HepG2 (cell line): ENCODE results near the gene MEMO1. TPM values are rescaled to one million over a fixed set of nuclear protein-coding genes. Genes with fewer than 3 reads are reported as not detected.

Experiments
- CREB1 ChIP-seq, 2 experiments: fragments of 450-650 bp in 1 of 2; IDR thresholded peaks; 2 replicates each; pipeline ENCODE4 v1.6.1; 2016 to 2017; ENCODE audit warnings: control low read depth in 1 of 2, mild to moderate bottlenecking in 1 of 2, missing compliant biosample characterization in 1 of 2, missing genetic modification characterization in 1 of 2
- HDAC1 ChIP-seq: sonication (generic); formaldehyde crosslinking; IDR thresholded peaks from 2 replicates; pipeline ENCODE4 v1.5.1; 2020; ENCODE audit warnings: mild to moderate bottlenecking, missing genetic modification reagents
- KLF9 ChIP-seq: IDR thresholded peaks from 2 replicates; pipeline ENCODE4 v1.6.1; 2016; ENCODE audit warnings: low read depth
- REXO4 ChIP-seq: sonication (generic); formaldehyde crosslinking; IDR thresholded peaks from 2 replicates; pipeline ENCODE4 v1.8.0; 2022; ENCODE audit warnings: missing genetic modification reagents, mild to moderate bottlenecking, borderline replicate concordance
- TRIM24 ChIP-seq: sonication (generic); formaldehyde crosslinking; IDR thresholded peaks from 2 replicates; pipeline ENCODE4 v1.8.0; 2022; ENCODE audit warnings: mild to moderate bottlenecking, missing genetic modification reagents
- ZKSCAN1 ChIP-seq: fragments of 150-350 bp; IDR thresholded peaks from 2 replicates; pipeline ENCODE4 v1.6.1; 2014; ENCODE audit warnings: low read length
- ZNF180 ChIP-seq: sonication (generic); formaldehyde crosslinking; IDR thresholded peaks from 2 replicates; pipeline ENCODE4 v1.4.0; 2020; ENCODE audit warnings: low read depth, missing genetic modification reagents, borderline replicate concordance
- ZNF543 ChIP-seq: sonication (generic); formaldehyde crosslinking; IDR thresholded peaks from 2 replicates; pipeline ENCODE4 v1.4.0; 2020; ENCODE audit warnings: mild to moderate bottlenecking, missing genetic modification reagents
- ZNF552 ChIP-seq: sonication (generic); formaldehyde crosslinking; IDR thresholded peaks from 2 replicates; pipeline ENCODE4 v1.9.0; 2022; ENCODE audit warnings: missing genetic modification reagents, mild to moderate bottlenecking, borderline replicate concordance
- ZNF558 ChIP-seq: sonication (generic); formaldehyde crosslinking; IDR thresholded peaks from 2 replicates; pipeline ENCODE4 v1.9.0; 2022; ENCODE audit warnings: mild to moderate bottlenecking, missing genetic modification reagents, borderline replicate concordance
- ZNF792 ChIP-seq: IDR thresholded peaks from 2 replicates; pipeline ENCODE4 v1.6.1; 2016
- ZNF883 ChIP-seq: sonication (generic); formaldehyde crosslinking; IDR thresholded peaks from 2 replicates; pipeline ENCODE4 v1.5.1; 2020; ENCODE audit warnings: mild to moderate bottlenecking, missing genetic modification reagents; ENCODE audit errors: not compliant biosample characterization
- polyA plus RNA-seq, 8 experiments: library from polyadenylated mRNA; depleted of rRNA in 3 of 8; stranded (reverse) in 7 of 8; unstranded in 1 of 8; fragments of >200 nt; fragmentation: Illumina TruSeq in 4 of 8; extraction: Trizol in 4 of 8; gene quantifications; 2 replicates each; pipeline versions ENCODE4 v1.2.1 to v1.2.3, GENCODE V29; 2011 to 2016; ENCODE audit warnings: low read depth in 4 of 8, missing spikeins in 1 of 8, mixed read lengths in 1 of 8; ENCODE audit not compliant: insufficient read depth in 1 of 8
- total RNA-seq, 5 experiments: library from RNA; depleted of rRNA; stranded (reverse); fragments of >200 nt; fragmentation: Illumina TruSeq; extraction: Trizol; gene quantifications; 2 replicates each; pipeline ENCODE4 v1.2.3, GENCODE V29; 2016; ENCODE audit warnings: low read depth in 1 of 5
- TF ChIP-seq, protein P1 (sequence below): IDR thresholded peaks from 2 replicates; pipeline ENCODE4 v1.6.1; 2016; ENCODE audit warnings: low read depth, missing genetic modification reagents, missing compliant biosample characterization
- TF ChIP-seq, protein P2 (sequence below): IDR thresholded peaks from 2 replicates; pipeline ENCODE4 v1.4.0; 2020; ENCODE audit warnings: mild to moderate bottlenecking, missing genetic modification reagents
- TF ChIP-seq, protein P3 (sequence below): IDR thresholded peaks from 2 replicates; pipeline ENCODE4 v1.6.1; 2016; ENCODE audit warnings: mild to moderate bottlenecking
- TF ChIP-seq, protein P4 (sequence below): sonication (generic); formaldehyde crosslinking; IDR thresholded peaks from 2 replicates; pipeline ENCODE4 v1.8.0; 2022; ENCODE audit warnings: missing genetic modification reagents, mild to moderate bottlenecking, borderline replicate concordance

The MEMO1 gene
- total and polyA plus RNA-seq, 2 of the 13 experiments (the other 11 are each of a cell fraction or from before 2014, with no cell fraction given) = 69.8 to 81.6 TPM

DNA sequence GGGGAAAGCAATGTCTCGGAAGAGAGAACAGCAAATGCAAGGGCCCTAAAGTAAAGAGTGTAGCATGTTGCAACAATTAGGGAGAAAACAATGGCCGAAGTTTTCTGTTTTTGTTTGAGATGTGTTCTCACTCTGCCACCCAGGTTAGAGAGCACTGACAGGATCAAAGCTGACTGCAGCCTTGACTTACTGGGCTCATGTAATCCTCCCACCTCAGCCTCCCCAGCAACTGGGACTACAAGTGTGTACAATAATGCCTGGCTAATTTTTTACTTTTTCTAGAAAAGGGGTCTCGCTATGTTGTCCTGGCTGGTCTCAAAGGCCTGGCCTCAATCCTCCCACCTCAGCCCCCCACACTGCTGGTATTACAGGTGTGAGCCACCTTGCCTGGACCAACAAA, 23.9 kb downstream of the MEMO1 start (continued):
- TF ChIP-seq, protein P1, sequence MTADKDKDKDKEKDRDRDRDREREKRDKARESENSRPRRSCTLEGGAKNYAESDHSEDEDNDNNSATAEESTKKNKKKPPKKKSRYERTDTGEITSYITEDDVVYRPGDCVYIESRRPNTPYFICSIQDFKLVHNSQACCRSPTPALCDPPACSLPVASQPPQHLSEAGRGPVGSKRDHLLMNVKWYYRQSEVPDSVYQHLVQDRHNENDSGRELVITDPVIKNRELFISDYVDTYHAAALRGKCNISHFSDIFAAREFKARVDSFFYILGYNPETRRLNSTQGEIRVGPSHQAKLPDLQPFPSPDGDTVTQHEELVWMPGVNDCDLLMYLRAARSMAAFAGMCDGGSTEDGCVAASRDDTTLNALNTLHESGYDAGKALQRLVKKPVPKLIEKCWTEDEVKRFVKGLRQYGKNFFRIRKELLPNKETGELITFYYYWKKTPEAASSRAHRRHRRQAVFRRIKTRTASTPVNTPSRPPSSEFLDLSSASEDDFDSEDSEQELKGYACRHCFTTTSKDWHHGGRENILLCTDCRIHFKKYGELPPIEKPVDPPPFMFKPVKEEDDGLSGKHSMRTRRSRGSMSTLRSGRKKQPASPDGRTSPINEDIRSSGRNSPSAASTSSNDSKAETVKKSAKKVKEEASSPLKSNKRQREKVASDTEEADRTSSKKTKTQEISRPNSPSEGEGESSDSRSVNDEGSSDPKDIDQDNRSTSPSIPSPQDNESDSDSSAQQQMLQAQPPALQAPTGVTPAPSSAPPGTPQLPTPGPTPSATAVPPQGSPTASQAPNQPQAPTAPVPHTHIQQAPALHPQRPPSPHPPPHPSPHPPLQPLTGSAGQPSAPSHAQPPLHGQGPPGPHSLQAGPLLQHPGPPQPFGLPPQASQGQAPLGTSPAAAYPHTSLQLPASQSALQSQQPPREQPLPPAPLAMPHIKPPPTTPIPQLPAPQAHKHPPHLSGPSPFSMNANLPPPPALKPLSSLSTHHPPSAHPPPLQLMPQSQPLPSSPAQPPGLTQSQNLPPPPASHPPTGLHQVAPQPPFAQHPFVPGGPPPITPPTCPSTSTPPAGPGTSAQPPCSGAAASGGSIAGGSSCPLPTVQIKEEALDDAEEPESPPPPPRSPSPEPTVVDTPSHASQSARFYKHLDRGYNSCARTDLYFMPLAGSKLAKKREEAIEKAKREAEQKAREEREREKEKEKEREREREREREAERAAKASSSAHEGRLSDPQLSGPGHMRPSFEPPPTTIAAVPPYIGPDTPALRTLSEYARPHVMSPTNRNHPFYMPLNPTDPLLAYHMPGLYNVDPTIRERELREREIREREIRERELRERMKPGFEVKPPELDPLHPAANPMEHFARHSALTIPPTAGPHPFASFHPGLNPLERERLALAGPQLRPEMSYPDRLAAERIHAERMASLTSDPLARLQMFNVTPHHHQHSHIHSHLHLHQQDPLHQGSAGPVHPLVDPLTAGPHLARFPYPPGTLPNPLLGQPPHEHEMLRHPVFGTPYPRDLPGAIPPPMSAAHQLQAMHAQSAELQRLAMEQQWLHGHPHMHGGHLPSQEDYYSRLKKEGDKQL = no peak
- TF ChIP-seq ZNF883 (CRISPR knock-in tag) (no peak), ZNF180 (CRISPR knock-in tag) (no peak), ZNF552 (CRISPR knock-in tag) (no peak), ZNF543 (CRISPR knock-in tag) (no peak), ZNF558 (CRISPR knock-in tag) (no peak), ZNF792 (no peak), ZKSCAN1 (no peak), TRIM24 (CRISPR knock-in tag) (no peak), REXO4 (CRISPR knock-in tag) (no peak), KLF9 (CRISPR knock-in tag) (no peak), HDAC1 (no peak), CREB1 (IDR thresholded peaks at IDR 0.05) (no peak), CREB1 (CRISPR knock-in tag; IDR thresholded peaks at IDR 0.05) (0 out of 2 replicates have a peak, but pooled peaks have one; percentile 14)
- TF ChIP-seq, protein P2, sequence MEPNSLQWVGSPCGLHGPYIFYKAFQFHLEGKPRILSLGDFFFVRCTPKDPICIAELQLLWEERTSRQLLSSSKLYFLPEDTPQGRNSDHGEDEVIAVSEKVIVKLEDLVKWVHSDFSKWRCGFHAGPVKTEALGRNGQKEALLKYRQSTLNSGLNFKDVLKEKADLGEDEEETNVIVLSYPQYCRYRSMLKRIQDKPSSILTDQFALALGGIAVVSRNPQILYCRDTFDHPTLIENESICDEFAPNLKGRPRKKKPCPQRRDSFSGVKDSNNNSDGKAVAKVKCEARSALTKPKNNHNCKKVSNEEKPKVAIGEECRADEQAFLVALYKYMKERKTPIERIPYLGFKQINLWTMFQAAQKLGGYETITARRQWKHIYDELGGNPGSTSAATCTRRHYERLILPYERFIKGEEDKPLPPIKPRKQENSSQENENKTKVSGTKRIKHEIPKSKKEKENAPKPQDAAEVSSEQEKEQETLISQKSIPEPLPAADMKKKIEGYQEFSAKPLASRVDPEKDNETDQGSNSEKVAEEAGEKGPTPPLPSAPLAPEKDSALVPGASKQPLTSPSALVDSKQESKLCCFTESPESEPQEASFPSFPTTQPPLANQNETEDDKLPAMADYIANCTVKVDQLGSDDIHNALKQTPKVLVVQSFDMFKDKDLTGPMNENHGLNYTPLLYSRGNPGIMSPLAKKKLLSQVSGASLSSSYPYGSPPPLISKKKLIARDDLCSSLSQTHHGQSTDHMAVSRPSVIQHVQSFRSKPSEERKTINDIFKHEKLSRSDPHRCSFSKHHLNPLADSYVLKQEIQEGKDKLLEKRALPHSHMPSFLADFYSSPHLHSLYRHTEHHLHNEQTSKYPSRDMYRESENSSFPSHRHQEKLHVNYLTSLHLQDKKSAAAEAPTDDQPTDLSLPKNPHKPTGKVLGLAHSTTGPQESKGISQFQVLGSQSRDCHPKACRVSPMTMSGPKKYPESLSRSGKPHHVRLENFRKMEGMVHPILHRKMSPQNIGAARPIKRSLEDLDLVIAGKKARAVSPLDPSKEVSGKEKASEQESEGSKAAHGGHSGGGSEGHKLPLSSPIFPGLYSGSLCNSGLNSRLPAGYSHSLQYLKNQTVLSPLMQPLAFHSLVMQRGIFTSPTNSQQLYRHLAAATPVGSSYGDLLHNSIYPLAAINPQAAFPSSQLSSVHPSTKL (CRISPR knock-in tag) = peak; percentile 65
- TF ChIP-seq, protein P3, sequence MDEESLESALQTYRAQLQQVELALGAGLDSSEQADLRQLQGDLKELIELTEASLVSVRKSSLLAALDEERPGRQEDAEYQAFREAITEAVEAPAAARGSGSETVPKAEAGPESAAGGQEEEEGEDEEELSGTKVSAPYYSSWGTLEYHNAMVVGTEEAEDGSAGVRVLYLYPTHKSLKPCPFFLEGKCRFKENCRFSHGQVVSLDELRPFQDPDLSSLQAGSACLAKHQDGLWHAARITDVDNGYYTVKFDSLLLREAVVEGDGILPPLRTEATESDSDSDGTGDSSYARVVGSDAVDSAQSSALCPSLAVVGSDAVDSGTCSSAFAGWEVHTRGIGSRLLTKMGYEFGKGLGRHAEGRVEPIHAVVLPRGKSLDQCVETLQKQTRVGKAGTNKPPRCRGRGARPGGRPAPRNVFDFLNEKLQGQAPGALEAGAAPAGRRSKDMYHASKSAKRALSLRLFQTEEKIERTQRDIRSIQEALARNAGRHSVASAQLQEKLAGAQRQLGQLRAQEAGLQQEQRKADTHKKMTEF (CRISPR knock-in tag) = peak; percentile 25; the same call in 1 of the 2 replicates
- TF ChIP-seq, protein P4, sequence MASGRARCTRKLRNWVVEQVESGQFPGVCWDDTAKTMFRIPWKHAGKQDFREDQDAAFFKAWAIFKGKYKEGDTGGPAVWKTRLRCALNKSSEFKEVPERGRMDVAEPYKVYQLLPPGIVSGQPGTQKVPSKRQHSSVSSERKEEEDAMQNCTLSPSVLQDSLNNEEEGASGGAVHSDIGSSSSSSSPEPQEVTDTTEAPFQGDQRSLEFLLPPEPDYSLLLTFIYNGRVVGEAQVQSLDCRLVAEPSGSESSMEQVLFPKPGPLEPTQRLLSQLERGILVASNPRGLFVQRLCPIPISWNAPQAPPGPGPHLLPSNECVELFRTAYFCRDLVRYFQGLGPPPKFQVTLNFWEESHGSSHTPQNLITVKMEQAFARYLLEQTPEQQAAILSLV (CRISPR knock-in tag) = no peak
